ENCODE results near the gene TICAM1.
A peak's percentile ranks its signal among the peaks of the same experiment; 100 is the strongest.
"Not testable (repeated sequence)": the region's sequence is repeated elsewhere in the genome, so short reads cannot be mapped to it uniquely, and the experiment has no call there.

The TICAM1 gene

GRCh38 chr19:4831304-4831978 lies at the start of gene TICAM1:
Gene TICAM1, minus strand, starts transcription at chr19:4831712. Its CDS starts 13,335 bp downstream, at chr19:4818377.
- DNase-seq (ENCODE audit: low read depth in 2 of 2) = peak; percentile 63 to 68

GRCh38 chr19:4879041-4879440 lies 47.5 kb upstream of the TICAM1 start:
- DNase-seq (ENCODE audit: low read depth in 2 of 2) = no peak

GRCh38 chr19:4878491-4878968 lies 47.0 kb upstream of the TICAM1 start:
- DNase-seq (ENCODE audit: low read depth in 2 of 2) = no peak

GRCh38 chr19:4877753-4878490 lies 46.4 kb upstream of the TICAM1 start:
- no peak for DNase-seq (ENCODE audit: low read depth in 2 of 2)

- no peak for DNase-seq (ENCODE audit: low read depth in 2 of 2)
Observed at GRCh38 chr19:4873930-4874329, 42.4 kb upstream of the TICAM1 start.

- no peak for DNase-seq (ENCODE audit: low read depth in 2 of 2)
Observed at GRCh38 chr19:4871711-4872110, 40.2 kb upstream of the TICAM1 start.

GRCh38 chr19:4870025-4870700 lies 38.7 kb upstream of the TICAM1 start:
- DNase-seq (ENCODE audit: low read depth in 2 of 2) = no peak

- no peak for DNase-seq (ENCODE audit: low read depth in 2 of 2)
Observed at GRCh38 chr19:4868286-4868834, 36.8 kb upstream of the TICAM1 start.

GRCh38 chr19:4867534-4868285 lies 36.2 kb upstream of the TICAM1 start, which contains the start of gene PLIN3:
Gene PLIN3, minus strand, starts transcription at chr19:4867667. Its CDS starts 6,273 bp downstream, at chr19:4861394.
- DNase-seq (ENCODE audit: low read depth in 2 of 2) = peak; percentile 90 to 95

- DNase-seq (ENCODE audit: low read depth in 2 of 2) = peak in 1 of 2 donors; percentile 33
Observed at GRCh38 chr19:4866595-4867424, 35.3 kb upstream of the TICAM1 start.

GRCh38 chr19:4861147-4861546 lies 29.6 kb upstream of the TICAM1 start:
- DNase-seq (ENCODE audit: low read depth in 2 of 2) = no peak

GRCh38 chr19:4859697-4860096 lies 28.2 kb upstream of the TICAM1 start:
- DNase-seq (ENCODE audit: low read depth in 2 of 2) = no peak

- DNase-seq (ENCODE audit: low read depth in 2 of 2) = not testable (repeated sequence)
Observed at GRCh38 chr19:4856468-4856867, 25.0 kb upstream of the TICAM1 start.

GRCh38 chr19:4853506-4853905 lies 22.0 kb upstream of the TICAM1 start:
- not testable (repeated sequence) for DNase-seq (ENCODE audit: low read depth in 2 of 2)

- DNase-seq (ENCODE audit: low read depth in 2 of 2) = no peak
Observed at GRCh38 chr19:4852484-4852883, 21.0 kb upstream of the TICAM1 start.

GRCh38 chr19:4851551-4852290 lies 20.2 kb upstream of the TICAM1 start:
- DNase-seq (ENCODE audit: low read depth in 2 of 2) = peak; percentile 64 to 67

- no peak for DNase-seq (ENCODE audit: low read depth in 2 of 2)
Observed at GRCh38 chr19:4849019-4849418, 17.5 kb upstream of the TICAM1 start.

GRCh38 chr19:4847190-4847973 lies 15.9 kb upstream of the TICAM1 start:
- DNase-seq (ENCODE audit: low read depth in 2 of 2) = no peak

GRCh38 chr19:4845975-4846374 lies 14.5 kb upstream of the TICAM1 start:
- not testable (repeated sequence) for DNase-seq (ENCODE audit: low read depth in 2 of 2)
